Tibial artery (tissue), 4 donors: ENCODE results near the gene TPD52L1.
A peak's percentile ranks its signal among the peaks of the same experiment; 100 is the strongest.

Source experiments
- DNase-seq, 2 donors: peaks; one replicate each; pipeline ENCODE4 v3.0.0-alpha.2; 2019
- H3K27ac ChIP-seq, 2 donors: fragments of 200-600 bp; sonication (generic) in 1 of 2; 1 replicate in 1 of 2; 2 replicates in 1 of 2; pipeline ENCODE4 v1.5.1; 2018 to 2019; ENCODE audit warnings: mild to moderate bottlenecking in 1 of 2
- H3K27me3 ChIP-seq, 2 donors: fragments of 200-600 bp; sonication (generic) in 1 of 2; one replicate each; pipeline versions ENCODE4 v1.5.1 to v1.6.0; 2016 to 2019
- H3K36me3 ChIP-seq, 3 donors: fragments of 200-600 bp; sonication (generic) in 2 of 3; one replicate each; pipeline ENCODE4 v1.5.1; 2016 to 2019; ENCODE audit warnings: mild to moderate bottlenecking in 2 of 3
- H3K4me1 ChIP-seq, 4 donors: fragments of 200-600 bp; sonication (generic) in 2 of 4; 1 replicate in 3 of 4; 2 replicates in 1 of 4; pipeline ENCODE4 v1.5.1; 2016 to 2019
- H3K4me3 ChIP-seq, 2 donors: fragments of 200-600 bp; sonication (generic) in 1 of 2; 1 replicate in 1 of 2; 2 replicates in 1 of 2; pipeline ENCODE4 v1.5.1; 2018 to 2019; ENCODE audit warnings: mild to moderate bottlenecking in 2 of 2
- H3K9me3 ChIP-seq, 3 donors: fragments of 200-600 bp; sonication (generic) in 1 of 3; one replicate each; pipeline ENCODE4 v1.5.1; 2016 to 2019
- CTCF ChIP-seq, 2 experiments: fragments of 200-600 bp in 1 of 2; fragments of 450-650 bp in 1 of 2; IDR thresholded peaks; one replicate each; pipeline ENCODE4 v1.5.1; 2017 to 2019; ENCODE audit warnings: antibody characterized with exemption in 2 of 2, mild to moderate bottlenecking in 1 of 2, moderate library complexity in 1 of 2
- intact Hi-C: fragments of 100-400 bp; cut with DNase I; formaldehyde crosslinking; loops from one replicate; pipeline ENCODE4 v1.15.0; 2023; ENCODE audit warnings: low total_unique reads

Gene TPD52L1

GRCh38 chr6:125154118-125154760 lies 666 bp downstream of the TPD52L1 start:
- peak in 1 of 2 experiments; percentile 7 for TF ChIP-seq CTCF (IDR thresholded peaks at IDR 0.05)
- peak; percentile 38 to 70 for DNase-seq
- no peaks in the 10 kb centered on the region for H3K36me3 ChIP-seq
- no peaks in the 10 kb centered on the region for H3K27me3 ChIP-seq
- intact Hi-C loops, result loop anchor here (5.0 to 10.0 kb wide), 2 partner anchors 148 to 621 kb away; partner anchors contain the start of gene HDDC2
- peak overlapping the region; percentile 61 to 68 for H3K4me3 ChIP-seq
- H3K4me1 ChIP-seq, result peaks cover 0 to 48% (median 9%) of the 10 kb centered on the region in 4 donors
- no peaks in the 10 kb centered on the region for H3K9me3 ChIP-seq
- peak overlapping the region; percentile 79 to 85 for H3K27ac ChIP-seq

- peaks cover 0 to 43% (median 9%) of the 10 kb centered on the region in 4 donors for H3K4me1 ChIP-seq
- H3K27me3 ChIP-seq, result no peaks in the 10 kb centered on the region
- peak in 1 of 2 experiments; percentile 6 for TF ChIP-seq CTCF (IDR thresholded peaks at IDR 0.05)
- peak in 1 of 2 donors; percentile 25 for DNase-seq
- no peaks in the 10 kb centered on the region for H3K9me3 ChIP-seq
- peak overlapping the region; percentile 79 to 85 for H3K27ac ChIP-seq
- peaks cover 0 to 2% (median 0%) of the 10 kb centered on the region in 3 donors for H3K36me3 ChIP-seq
- intact Hi-C loops, result loop anchor here (5.0 to 10.0 kb wide), 2 partner anchors 148 to 620 kb away; partner anchors contain the start of gene HDDC2
- peak overlapping the region; percentile 61 to 68 for H3K4me3 ChIP-seq
Measured at GRCh38 chr6:125154761-125155135, 1.2 kb downstream of the TPD52L1 start.

GRCh38 chr6:125155344-125155743 lies 1.8 kb downstream of the TPD52L1 start:
- peak overlapping the region; percentile 79 to 85 for H3K27ac ChIP-seq
- DNase-seq, result no peak
- H3K36me3 ChIP-seq, result peaks cover 0 to 3% (median 0%) of the 10 kb centered on the region in 3 donors
- no peak overlapping the region for H3K4me3 ChIP-seq
- intact Hi-C loops, result loop anchor here (10.0 kb wide), 1 partner anchor 619 kb away; no protein-coding TSS in a partner anchor
- H3K4me1 ChIP-seq, result peaks cover 0 to 37% (median 9%) of the 10 kb centered on the region in 4 donors
- no peaks in the 10 kb centered on the region for H3K9me3 ChIP-seq
- TF ChIP-seq CTCF (IDR thresholded peaks at IDR 0.05), result no peak
- H3K27me3 ChIP-seq, result no peaks in the 10 kb centered on the region

- Histone ChIP-seq H3K27ac (peak overlapping the region in 1 of 2 donors; percentile 27), H3K27me3 (no peaks in the 10 kb centered on the region), H3K36me3 (peaks cover 0 to 3% (median 0%) of the 10 kb centered on the region in 3 donors), H3K4me1 (peaks cover 0 to 36% (median 9%) of the 10 kb centered on the region in 4 donors), H3K9me3 (no peaks in the 10 kb centered on the region), H3K4me3 (no peak overlapping the region)
- DNase-seq, result no peak
- TF ChIP-seq CTCF (IDR thresholded peaks at IDR 0.05), result no peak
- intact Hi-C loops, result loop anchor here (10.0 kb wide), 1 partner anchor 618 kb away; no protein-coding TSS in a partner anchor
Measured at GRCh38 chr6:125156496-125156895, 2.9 kb downstream of the TPD52L1 start.

- Histone ChIP-seq H3K27ac (no peak overlapping the region), H3K9me3 (no peaks in the 10 kb centered on the region), H3K27me3 (no peaks in the 10 kb centered on the region), H3K4me1 (peaks cover 0 to 36% (median 9%) of the 10 kb centered on the region in 4 donors), H3K36me3 (peaks cover 0 to 3% (median 0%) of the 10 kb centered on the region in 3 donors), H3K4me3 (no peak overlapping the region)
- intact Hi-C loops, result loop anchor here (10.0 kb wide), 1 partner anchor 618 kb away; no protein-coding TSS in a partner anchor
- DNase-seq, result no peak
- no peak for TF ChIP-seq CTCF (IDR thresholded peaks at IDR 0.05)
Measured at GRCh38 chr6:125157280-125157679, 3.7 kb downstream of the TPD52L1 start.
